PC-3 (cell line): Measurements from ENCODE around the gene PPM1B.

Experiments
- EZH2phosphoT487 ChIP-seq: fragments of 300-600 bp; sonication (generic); IDR thresholded peaks from 2 replicates; pipeline ENCODE4 v1.6.1; 2018; ENCODE audit warnings: mild to moderate bottlenecking, antibody characterized with exemption, low read length, borderline replicate concordance
- TF ChIP-seq, protein P1 (sequence below): fragments of 300-600 bp; sonication (generic); conservative IDR thresholded peaks from 2 replicates; pipeline ENCODE4 v1.5.1; 2017; ENCODE audit warnings: antibody characterized with exemption, low read depth, mild to moderate bottlenecking, low read length

DNA sequence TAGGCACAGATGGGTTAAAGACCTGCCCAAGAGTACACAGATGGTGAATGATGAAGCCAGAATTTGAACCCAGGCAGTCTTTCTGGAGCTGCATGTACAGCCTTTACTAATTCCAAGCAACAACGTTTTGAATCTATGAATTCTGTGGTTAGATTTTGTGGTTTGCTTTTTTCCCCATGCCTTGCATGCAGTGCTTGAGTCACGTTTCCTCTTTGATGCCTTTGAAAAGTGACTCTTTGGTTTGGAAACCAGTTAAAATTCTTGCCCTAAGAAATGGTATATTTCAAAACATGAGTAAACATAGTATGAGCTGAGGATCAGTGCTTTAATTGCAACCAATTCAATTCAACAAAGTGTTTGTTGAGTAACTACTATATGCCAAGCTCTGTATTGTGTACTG lies 48.2 kb upstream of the PPM1B start:
- TF ChIP-seq EZH2phosphoT487 = no peak
- TF ChIP-seq, protein P1, sequence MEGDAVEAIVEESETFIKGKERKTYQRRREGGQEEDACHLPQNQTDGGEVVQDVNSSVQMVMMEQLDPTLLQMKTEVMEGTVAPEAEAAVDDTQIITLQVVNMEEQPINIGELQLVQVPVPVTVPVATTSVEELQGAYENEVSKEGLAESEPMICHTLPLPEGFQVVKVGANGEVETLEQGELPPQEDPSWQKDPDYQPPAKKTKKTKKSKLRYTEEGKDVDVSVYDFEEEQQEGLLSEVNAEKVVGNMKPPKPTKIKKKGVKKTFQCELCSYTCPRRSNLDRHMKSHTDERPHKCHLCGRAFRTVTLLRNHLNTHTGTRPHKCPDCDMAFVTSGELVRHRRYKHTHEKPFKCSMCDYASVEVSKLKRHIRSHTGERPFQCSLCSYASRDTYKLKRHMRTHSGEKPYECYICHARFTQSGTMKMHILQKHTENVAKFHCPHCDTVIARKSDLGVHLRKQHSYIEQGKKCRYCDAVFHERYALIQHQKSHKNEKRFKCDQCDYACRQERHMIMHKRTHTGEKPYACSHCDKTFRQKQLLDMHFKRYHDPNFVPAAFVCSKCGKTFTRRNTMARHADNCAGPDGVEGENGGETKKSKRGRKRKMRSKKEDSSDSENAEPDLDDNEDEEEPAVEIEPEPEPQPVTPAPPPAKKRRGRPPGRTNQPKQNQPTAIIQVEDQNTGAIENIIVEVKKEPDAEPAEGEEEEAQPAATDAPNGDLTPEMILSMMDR = no peak
